Lower lobe of right lung (tissue), 2 donors: ENCODE data around the gene UBAC2. TPM values are rescaled to one million over a fixed set of nuclear protein-coding genes. Genes with fewer than 3 reads are reported as not detected.

ENCODE experiments used
- ATAC-seq, 2 donors: fragments of 200-7000 bp; cut with Tn5 transposase; one replicate each; pipeline ENCODE4 v1.9.1; 2020 to 2022; ENCODE audit warnings: mild to moderate bottlenecking in 2 of 2, moderate library complexity in 2 of 2
- DNase-seq: peaks from one replicate; pipeline ENCODE4 v3.0.0-alpha.2; 2020
- H3K27ac ChIP-seq: fragments of 200-600 bp; one replicate; pipeline ENCODE4 v1.8.0; 2022
- H3K27me3 ChIP-seq: fragments of 200-600 bp; one replicate; pipeline ENCODE4 v1.8.0; 2022; ENCODE audit warnings: low read depth
- H3K36me3 ChIP-seq: fragments of 200-600 bp; one replicate; pipeline ENCODE4 v1.8.0; 2022; ENCODE audit warnings: mild to moderate bottlenecking
- H3K4me1 ChIP-seq: fragments of 200-600 bp; one replicate; pipeline ENCODE4 v1.8.0; 2022
- H3K4me3 ChIP-seq: fragments of 200-600 bp; one replicate; pipeline ENCODE4 v1.8.0; 2022; ENCODE audit warnings: mild to moderate bottlenecking
- H3K9me3 ChIP-seq: fragments of 200-600 bp; one replicate; pipeline ENCODE4 v1.8.0; 2022
- CTCF ChIP-seq: fragments of 200-600 bp; IDR thresholded peaks from one replicate; pipeline ENCODE4 v1.8.0; 2022; ENCODE audit warnings: antibody characterized with exemption, mild to moderate bottlenecking
- intact Hi-C: fragments of 100-400 bp; cut with DNase I; formaldehyde crosslinking; loops from one replicate; pipeline ENCODE4 v1.11.0; 2022
- total RNA-seq: library from RNA; stranded (reverse); fragmentation: NEBNext Ultra II Directional; extraction: Animal tissue kit (Norgen Biotek cat#: 25700); gene quantifications from one replicate; pipeline ENCODE4 v1.2.1, GENCODE V29; 2021
- donor health status: DM: no; HTN: yes; CAD: no; lungs with severe emphysema.

The UBAC2 gene
- total RNA-seq, 1 donor from 2014 or later: 44.5 TPM

- DNase-seq (no peak), ATAC-seq (no peak)
- H3K9me3 ChIP-seq: no peaks in the 10 kb centered on the region
- H3K36me3 ChIP-seq: no peaks in the 10 kb centered on the region
- no peak overlapping the region for H3K4me3 ChIP-seq
- H3K27me3 ChIP-seq: no peaks in the 10 kb centered on the region
- intact Hi-C loops: no loop called here
- no peak overlapping the region for H3K27ac ChIP-seq
- TF ChIP-seq CTCF: no peak
- peaks cover 64% of the 10 kb centered on the region for H3K4me1 ChIP-seq
Measured at GRCh38 chr13:99221567-99222239, 21.0 kb downstream of the UBAC2 start.

- no peak overlapping the region for H3K27ac ChIP-seq
- peaks cover 56% of the 10 kb centered on the region for H3K4me1 ChIP-seq
- no peaks in the 10 kb centered on the region for H3K27me3 ChIP-seq
- intact Hi-C loops: no loop called here
- no peaks in the 10 kb centered on the region for H3K9me3 ChIP-seq
- ATAC-seq: no peak
- no peak overlapping the region for H3K4me3 ChIP-seq
- DNase-seq: no peak
- TF ChIP-seq CTCF: no peak
- H3K36me3 ChIP-seq: no peaks in the 10 kb centered on the region
Measured at GRCh38 chr13:99223587-99223986, 22.9 kb downstream of the UBAC2 start.

GRCh38 chr13:99224021-99224420 lies 23.4 kb downstream of the UBAC2 start:
- ATAC-seq (no peak), DNase-seq (no peak)
- Histone ChIP-seq H3K4me1 (peaks cover 58% of the 10 kb centered on the region), H3K36me3 (no peaks in the 10 kb centered on the region), H3K9me3 (no peaks in the 10 kb centered on the region), H3K27ac (no peak overlapping the region), H3K27me3 (no peaks in the 10 kb centered on the region), H3K4me3 (no peak overlapping the region)
- TF ChIP-seq CTCF: no peak
- intact Hi-C loops: no loop called here

GRCh38 chr13:99225078-99225477 lies 24.4 kb downstream of the UBAC2 start:
- Histone ChIP-seq H3K9me3 (no peaks in the 10 kb centered on the region), H3K4me1 (peaks cover 65% of the 10 kb centered on the region), H3K36me3 (no peaks in the 10 kb centered on the region), H3K4me3 (no peak overlapping the region), H3K27ac (no peak overlapping the region), H3K27me3 (no peaks in the 10 kb centered on the region)
- intact Hi-C loops: no loop called here
- TF ChIP-seq CTCF: no peak
- DNase-seq: no peak
- ATAC-seq: peak; percentile 36 to 55

- intact Hi-C loops: no loop called here
- ATAC-seq (no peak), DNase-seq (no peak)
- Histone ChIP-seq H3K27me3 (no peaks in the 10 kb centered on the region), H3K27ac (no peak overlapping the region), H3K36me3 (no peaks in the 10 kb centered on the region), H3K4me3 (no peak overlapping the region), H3K4me1 (peaks cover 63% of the 10 kb centered on the region), H3K9me3 (no peaks in the 10 kb centered on the region)
- TF ChIP-seq CTCF: no peak
Measured at GRCh38 chr13:99226513-99226912, 25.9 kb downstream of the UBAC2 start.
